HUES48 (cell line): ENCODE measurements around the gene ADGRE2.
A peak's percentile ranks its signal among the peaks of the same experiment; 100 is the strongest.
"Not testable (repeated sequence)": the region's sequence is repeated elsewhere in the genome, so short reads cannot be mapped to it uniquely, and the experiment has no call there.

ENCODE experiments used
- H3K27ac ChIP-seq: one replicate; pipeline ENCODE4 v1.7.0; 2013; ENCODE audit warnings: low read depth, low read length, inconsistent platforms
- H3K27me3 ChIP-seq: 2 replicates; pipeline ENCODE4 v1.6.1; 2013; ENCODE audit warnings: mild to moderate bottlenecking, low read length; ENCODE audit not compliant: control insufficient read depth, insufficient read depth
- H3K36me3 ChIP-seq: 2 replicates; pipeline ENCODE4 v1.6.1; 2013; ENCODE audit warnings: low read length; ENCODE audit not compliant: control insufficient read depth, insufficient read depth
- H3K4me1 ChIP-seq: 2 replicates; pipeline ENCODE4 v1.6.1; 2013; ENCODE audit warnings: mild to moderate bottlenecking, low read length; ENCODE audit not compliant: control insufficient read depth, insufficient read depth
- H3K4me3 ChIP-seq: 2 replicates; pipeline ENCODE4 v1.5.1; 2013; ENCODE audit warnings: mild to moderate bottlenecking, low read depth, low read length
- H3K9ac ChIP-seq: 2 replicates; pipeline ENCODE4 v1.6.1; 2013; ENCODE audit warnings: mild to moderate bottlenecking, low read depth, low read length, moderate library complexity
- H3K9me3 ChIP-seq: 2 replicates; pipeline ENCODE4 v1.6.1; 2013; ENCODE audit warnings: low read length; ENCODE audit not compliant: control insufficient read depth, insufficient read depth

ADGRE2 gene

DNA sequence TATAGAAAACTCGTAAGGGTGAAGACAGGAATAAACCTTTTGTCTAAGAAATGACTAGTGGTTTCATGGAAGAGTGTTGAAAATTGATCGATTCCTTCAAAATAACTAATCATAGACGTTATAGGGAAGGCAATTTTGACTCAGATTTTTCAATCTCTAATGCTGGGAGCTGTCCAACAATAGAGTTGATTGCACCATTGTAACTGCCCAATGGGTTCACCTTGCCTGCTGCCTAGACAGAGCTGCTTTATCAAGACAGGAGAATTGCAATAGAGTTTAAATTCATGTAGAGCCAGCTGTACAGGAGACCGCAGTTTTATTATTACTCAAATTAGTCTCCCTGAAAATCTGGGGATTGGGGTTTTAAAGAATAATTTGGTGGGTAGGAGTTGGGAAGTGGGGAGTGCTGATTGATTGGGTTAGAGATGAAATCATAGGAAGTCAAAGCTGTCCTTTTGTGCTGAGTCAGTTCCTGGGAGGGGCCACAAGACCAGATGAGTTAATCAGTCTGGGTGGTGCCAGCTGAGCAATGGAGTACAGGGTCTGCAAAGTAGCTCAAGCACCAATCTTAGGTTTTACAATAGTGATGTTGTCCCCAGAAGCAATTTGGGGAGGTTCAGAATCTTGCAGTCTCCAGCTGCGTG is 16.8 kb upstream of the ADGRE2 start:
- no peak overlapping the region for H3K4me3 ChIP-seq
- H3K27me3 ChIP-seq, result no peaks in the 10 kb centered on the region
- 0 out of 2 replicates have a peak, but pooled peaks cover 6% of the 10 kb centered on the region for H3K9me3 ChIP-seq
- no peaks in the 10 kb centered on the region for H3K4me1 ChIP-seq
- no peak overlapping the region for H3K27ac ChIP-seq
- no peaks in the 10 kb centered on the region for H3K36me3 ChIP-seq
- H3K9ac ChIP-seq, result no peak overlapping the region

DNA sequence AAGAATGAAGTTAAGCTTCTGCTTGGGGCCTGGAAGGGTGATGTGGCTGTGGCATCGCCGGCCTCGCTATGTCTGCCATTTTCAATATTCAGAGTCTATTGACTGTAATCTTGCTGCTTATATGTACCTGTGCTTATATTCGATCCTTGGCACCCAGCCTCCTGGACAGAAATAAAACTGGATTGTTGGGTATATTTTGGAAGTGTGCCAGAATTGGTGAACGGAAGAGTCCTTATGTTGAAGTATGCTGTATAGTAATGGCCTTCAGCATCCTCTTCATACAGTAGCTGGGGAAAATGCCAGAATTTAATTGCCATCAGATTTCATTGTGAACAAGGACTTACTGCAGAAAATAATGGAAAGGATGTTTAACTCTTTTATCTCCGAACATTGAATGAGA is 13.9 kb upstream of the ADGRE2 start:
- not testable (repeated sequence) for H3K9me3 ChIP-seq, H3K27ac ChIP-seq, H3K4me3 ChIP-seq, H3K36me3 ChIP-seq, H3K4me1 ChIP-seq, H3K27me3 ChIP-seq, H3K9ac ChIP-seq

DNA sequence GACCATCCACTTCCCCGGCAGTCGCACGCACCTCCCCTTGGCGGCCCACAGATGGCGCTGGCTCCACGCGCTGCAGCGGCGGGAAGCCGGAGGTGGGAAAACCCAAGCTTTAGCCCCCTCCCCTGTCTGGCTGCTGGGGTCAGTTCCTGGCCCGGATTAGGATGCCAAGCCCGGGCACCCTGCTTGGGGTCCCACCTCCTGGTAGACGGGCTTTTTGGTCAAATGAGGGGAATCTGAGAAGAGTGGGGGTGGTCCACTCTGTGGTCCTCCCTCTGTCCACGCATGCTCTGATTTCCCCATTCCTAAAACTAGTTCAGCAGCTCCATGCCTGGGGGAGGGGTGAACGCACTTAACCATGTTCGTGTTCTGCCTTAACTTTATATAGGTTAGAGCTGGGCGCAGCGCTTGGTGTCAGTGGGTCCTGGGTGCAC is 8.1 kb upstream of the ADGRE2 start:
- Histone ChIP-seq H3K4me3 (peak overlapping the region; percentile 20; the same call in 1 of the 2 replicates), H3K9ac (no peak overlapping the region), H3K4me1 (peaks cover 3% of the 10 kb centered on the region; the same call in 1 of the 2 replicates), H3K9me3 (no peaks in the 10 kb centered on the region), H3K36me3 (no peaks in the 10 kb centered on the region), H3K27me3 (no peaks in the 10 kb centered on the region), H3K27ac (no peak overlapping the region)

DNA sequence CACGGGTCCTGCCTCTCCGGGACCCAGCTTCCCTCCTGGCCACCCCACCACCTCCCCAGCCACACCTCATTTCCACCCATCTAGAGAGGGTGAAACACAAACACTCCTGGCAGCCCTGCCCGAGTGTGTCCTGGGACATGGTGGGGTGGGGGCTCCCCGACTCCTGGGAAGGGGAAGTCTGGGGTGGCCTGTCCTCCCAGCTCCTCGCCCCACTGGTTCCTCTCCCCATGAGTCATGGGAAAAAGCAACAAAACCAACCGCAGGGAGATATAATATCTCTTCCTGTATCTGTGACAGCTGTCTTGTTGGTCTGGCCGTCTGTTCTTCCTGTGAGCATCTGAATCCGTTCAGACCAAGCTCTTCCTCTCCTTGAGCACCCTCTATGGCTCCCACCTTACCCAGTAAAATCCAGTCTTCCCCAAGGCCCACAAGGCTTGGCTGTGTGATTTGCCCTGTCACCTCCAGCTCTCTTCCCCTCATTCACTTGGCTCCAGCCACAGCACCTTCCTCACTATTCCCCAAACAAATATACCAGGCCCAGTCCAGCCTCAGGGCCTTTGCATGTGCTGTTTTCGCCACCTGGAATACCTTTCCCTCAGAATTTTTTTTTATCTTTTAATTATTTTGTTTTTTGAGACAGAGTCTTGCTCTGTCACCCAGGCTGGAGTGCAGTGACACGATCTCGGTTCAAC is 6.9 kb upstream of the ADGRE2 start:
- H3K4me1 ChIP-seq, H3K4me3 ChIP-seq, H3K36me3 ChIP-seq, H3K27ac ChIP-seq, H3K9ac ChIP-seq, H3K9me3 ChIP-seq, H3K27me3 ChIP-seq: not testable (repeated sequence)

DNA sequence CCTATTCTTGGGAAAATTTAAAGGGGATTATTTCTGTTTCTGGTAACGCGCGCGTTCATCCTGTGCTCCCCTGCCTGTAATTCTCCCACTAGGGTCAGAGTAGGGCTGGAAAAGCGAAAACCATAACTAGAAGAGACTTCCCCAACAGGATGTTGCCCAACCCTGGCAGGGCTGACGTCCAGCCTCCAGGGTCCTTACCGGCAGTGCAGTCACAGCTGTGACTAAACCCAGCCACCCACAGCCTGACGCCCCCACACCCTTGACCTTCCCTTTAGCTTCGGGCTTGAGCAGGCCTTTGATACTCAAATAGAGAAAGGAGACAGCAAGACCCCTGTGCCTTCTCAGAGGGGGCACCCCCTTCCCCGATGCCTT is 6.4 kb upstream of the ADGRE2 start:
- not testable (repeated sequence) for H3K9me3 ChIP-seq, H3K4me3 ChIP-seq, H3K9ac ChIP-seq, H3K27ac ChIP-seq, H3K4me1 ChIP-seq, H3K36me3 ChIP-seq, H3K27me3 ChIP-seq

DNA sequence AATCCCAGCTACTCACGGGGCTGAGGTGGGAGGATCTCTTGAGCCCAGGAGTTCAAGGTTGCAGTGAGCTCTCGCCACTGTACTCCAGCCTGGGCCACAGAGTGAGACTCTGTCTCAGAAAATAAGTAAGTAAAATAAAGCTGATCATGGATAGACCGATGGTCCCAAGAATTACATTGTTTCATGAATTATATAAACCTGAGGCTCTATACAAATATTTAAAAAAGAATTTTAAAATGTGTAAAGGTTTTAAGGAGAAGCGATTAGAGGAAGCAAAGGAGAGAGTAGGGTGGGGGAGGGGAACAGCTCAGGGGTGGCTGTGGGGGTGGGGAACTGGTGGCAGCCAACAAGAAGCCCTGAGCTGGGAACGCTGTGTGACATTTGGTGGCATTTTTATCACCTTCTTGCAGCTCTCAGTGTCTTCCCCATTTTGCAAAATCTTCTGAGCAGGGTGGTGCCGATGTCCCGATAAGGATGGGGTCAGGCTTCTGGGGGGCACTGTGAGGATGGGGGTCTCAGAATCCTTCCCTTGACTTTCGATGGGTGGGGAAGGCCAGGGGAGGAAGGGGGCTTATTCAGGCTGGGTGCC is 5.1 kb upstream of the ADGRE2 start:
- not testable (repeated sequence) for H3K9ac ChIP-seq, H3K27me3 ChIP-seq, H3K27ac ChIP-seq, H3K9me3 ChIP-seq, H3K4me3 ChIP-seq, H3K36me3 ChIP-seq, H3K4me1 ChIP-seq

DNA sequence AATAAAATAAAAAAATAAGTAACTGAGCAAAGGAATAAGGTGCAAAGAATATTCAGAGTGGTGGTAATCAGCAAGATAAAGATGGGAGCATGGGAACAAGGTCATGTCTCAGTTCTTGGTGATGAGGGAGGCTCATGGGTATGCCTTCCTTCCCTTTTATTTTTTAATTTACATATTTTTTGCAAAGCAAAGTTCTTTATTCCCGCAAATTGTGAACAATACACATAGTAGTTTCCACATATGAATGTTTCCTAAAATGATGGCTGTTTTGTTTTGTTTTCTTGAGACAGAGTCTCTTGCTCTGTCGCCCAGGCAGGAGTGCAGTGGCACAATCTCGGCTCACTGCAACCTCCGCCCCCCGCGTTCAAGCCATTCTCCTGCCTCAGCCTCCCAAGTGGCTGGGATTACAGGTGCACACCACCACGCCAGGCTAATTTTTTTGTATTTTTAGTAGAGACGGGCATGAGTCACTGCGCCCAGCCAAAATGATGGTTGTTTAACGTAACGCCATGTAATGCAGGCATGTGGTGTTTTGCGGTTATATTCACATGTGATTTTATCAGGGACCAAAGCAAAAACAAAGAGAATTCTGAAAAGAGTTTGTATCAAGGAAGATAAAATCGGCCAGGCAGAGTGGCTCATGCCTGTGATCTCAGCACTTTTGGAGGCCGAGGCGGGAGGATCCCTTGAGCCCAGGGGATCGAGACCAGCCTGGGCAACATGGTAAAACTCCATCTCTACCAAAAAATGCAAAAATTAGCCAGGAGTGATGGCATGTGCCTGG is 4.5 kb upstream of the ADGRE2 start:
- Histone ChIP-seq H3K27ac (no peak overlapping the region), H3K27me3 (no peaks in the 10 kb centered on the region), H3K9me3 (no peaks in the 10 kb centered on the region), H3K4me1 (peaks cover 3% of the 10 kb centered on the region; the same call in 1 of the 2 replicates), H3K9ac (no peak overlapping the region), H3K4me3 (no peak overlapping the region), H3K36me3 (no peaks in the 10 kb centered on the region)

DNA sequence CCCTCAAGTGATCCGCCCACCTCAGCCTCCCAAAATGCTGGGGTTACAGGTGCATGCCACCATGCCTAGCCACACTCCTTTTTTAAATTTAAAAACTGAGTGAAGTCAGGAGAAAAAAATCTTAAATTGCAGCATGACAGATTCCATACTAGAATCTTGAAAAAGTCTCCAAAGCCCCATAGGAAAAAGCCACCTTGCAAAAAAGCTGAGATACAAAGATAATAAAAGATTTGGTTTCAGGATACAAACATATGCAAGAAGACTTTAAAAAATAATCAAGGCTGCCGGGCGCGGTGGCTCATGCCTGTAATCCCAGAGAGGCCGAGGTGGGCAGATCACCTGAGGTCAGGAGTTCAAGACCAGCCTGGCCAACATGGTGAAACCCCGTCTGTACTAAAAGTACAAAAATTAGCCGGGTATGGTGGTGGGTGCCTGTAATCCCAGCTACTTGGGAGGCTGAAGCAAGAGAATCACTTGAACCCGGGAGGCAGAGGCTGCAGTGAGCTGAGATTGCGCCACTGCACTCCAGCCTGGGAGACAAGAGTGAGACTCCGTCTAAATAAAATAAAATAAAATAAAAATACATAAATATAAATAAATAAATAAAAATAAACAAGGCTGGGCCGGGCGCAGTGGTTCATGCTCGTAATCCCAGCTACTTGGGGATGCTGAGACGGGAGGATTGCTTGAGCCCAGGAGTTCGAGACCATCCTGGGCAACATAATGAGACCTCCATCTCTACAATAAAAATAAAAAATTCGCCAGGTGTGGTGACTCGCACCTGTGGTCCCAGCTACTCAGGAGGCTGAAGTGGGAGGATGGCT is 3.6 kb upstream of the ADGRE2 start:
- not testable (repeated sequence) for H3K27ac ChIP-seq, H3K4me1 ChIP-seq, H3K36me3 ChIP-seq, H3K9me3 ChIP-seq, H3K9ac ChIP-seq, H3K27me3 ChIP-seq, H3K4me3 ChIP-seq

DNA sequence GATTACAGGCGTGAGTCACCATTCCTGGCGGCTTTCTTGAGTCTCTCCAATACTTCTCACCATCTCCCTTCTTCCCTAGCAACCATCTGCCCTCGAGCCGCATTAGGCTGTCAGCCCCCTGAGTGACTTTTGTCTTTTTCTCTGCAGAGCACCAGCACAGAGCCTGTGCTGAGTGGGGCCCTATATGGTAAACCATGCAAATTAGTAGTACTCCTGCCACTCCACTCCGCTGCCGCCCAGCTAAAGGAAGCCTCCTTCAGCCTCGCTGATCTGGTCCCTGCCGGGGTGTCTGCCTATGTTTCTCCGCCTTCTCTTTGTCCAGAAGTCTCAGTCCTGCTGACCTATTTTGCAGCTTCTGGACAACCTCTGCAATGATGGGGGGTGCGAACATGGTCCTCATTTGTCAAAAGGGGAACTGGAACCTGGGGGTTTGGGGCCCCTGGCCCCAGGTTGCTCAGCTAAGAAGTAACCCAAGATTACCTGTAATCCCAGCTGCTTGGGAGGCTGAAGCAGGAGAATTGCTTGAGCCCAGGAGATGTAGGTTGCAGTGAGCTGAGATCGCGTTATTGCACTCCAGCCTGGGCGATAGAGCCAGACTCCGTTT is 2.4 kb upstream of the ADGRE2 start:
- H3K4me1 ChIP-seq, H3K9ac ChIP-seq, H3K27ac ChIP-seq, H3K9me3 ChIP-seq, H3K27me3 ChIP-seq, H3K4me3 ChIP-seq, H3K36me3 ChIP-seq: not testable (repeated sequence)

DNA sequence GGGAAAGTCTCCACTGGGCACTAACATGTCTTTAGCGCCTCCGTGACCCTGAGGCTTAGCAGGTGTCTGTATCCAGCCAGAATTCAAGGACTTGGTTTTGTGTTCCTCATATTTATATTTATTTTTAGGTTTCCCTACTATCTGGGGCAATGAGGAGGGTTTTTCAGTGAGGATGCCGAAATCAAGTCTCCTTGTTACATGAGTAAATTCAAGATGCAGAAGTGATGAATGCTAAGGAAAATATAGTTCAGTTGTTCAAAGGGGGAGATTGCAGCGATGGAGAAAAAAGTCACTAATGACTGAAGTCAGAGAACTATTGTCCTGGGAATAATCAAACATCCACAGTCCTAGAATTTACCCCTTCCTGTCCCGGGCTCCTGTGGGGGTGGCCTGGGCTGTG is 791 bp upstream of the ADGRE2 start:
- H3K4me3 ChIP-seq, result no peak overlapping the region
- no peaks in the 10 kb centered on the region for H3K36me3 ChIP-seq
- no peak overlapping the region for H3K27ac ChIP-seq
- no peaks in the 10 kb centered on the region for H3K9me3 ChIP-seq
- peaks cover 6% of the 10 kb centered on the region; the same call in 1 of the 2 replicates for H3K27me3 ChIP-seq
- no peak overlapping the region for H3K9ac ChIP-seq
- H3K4me1 ChIP-seq, result peaks cover 5% of the 10 kb centered on the region; the same call in 1 of the 2 replicates
